K562 (cell line): ENCODE results near the gene FILIP1L. TPM values are rescaled to one million over a fixed set of nuclear protein-coding genes. Genes with fewer than 3 reads are reported as not detected.

Experiments
- ATAC-seq: fragments of 200-7000 bp; cut with Tn5 transposase; 3 replicates; pipeline ENCODE4 v1.9.1; 2020; ENCODE audit warnings: moderate library complexity
- BruUV-seq: library from RNA; stranded (reverse); fragments of 400-500 nt; replicated peaks from 2 replicates; lab custom pipeline; 2021; lab: Mats Ljungman, UMichigan
- CTCF ChIA-PET: fragments of 300-600 bp; formaldehyde crosslinking; extraction: SDS; loops from one replicate; lab custom pipeline; 2021; ENCODE audit warnings: low intra/inter-chr PET ratio; lab: Yijun Ruan, JAX
- POLR2A ChIA-PET: fragments of 300-600, 350-650 bp; sonication (Branson Sonifier 250); formaldehyde crosslinking; extraction: SDS; loops from one replicate; lab custom pipeline; 2021; ENCODE audit warnings: antibody characterized with exemption, inconsistent platforms; lab: Yijun Ruan, JAX
- DNase-seq, 4 experiments: peaks; one replicate each; pipeline versions ENCODE4 v3.0.0 to v3.0.0-alpha.2; 2011 to 2018; ENCODE audit warnings: low spot score in 3 of 4, mixed read lengths in 3 of 4; ENCODE audit errors: extremely low read depth in 1 of 4
- FAIRE-seq: peaks from 2 replicates; lab custom pipeline; 2011; peaks lifted over from hg19 to GRCh38; lab: Jason Lieb, UNC
- H2AFZ ChIP-seq: 2 replicates; pipeline ENCODE4 v1.6.0; 2011; ENCODE audit warnings: low read depth, low read length, control low read depth, inconsistent platforms
- H3K27ac ChIP-seq: fragments of 200-600 bp; 3 replicates; pipeline ENCODE4 v1.8.0; 2011; ENCODE audit warnings: low read depth, mild to moderate bottlenecking, control low read depth, inconsistent platforms, low read length, moderate library complexity, mixed read lengths; ENCODE audit errors: extremely low read depth
- H3K27me3 ChIP-seq, 2 experiments: fragments of 300-600 bp in 1 of 2; 2 replicates in 1 of 2; 3 replicates in 1 of 2; pipeline versions ENCODE4 v1.6.0 to v1.8.0; 2011; ENCODE audit warnings: inconsistent platforms in 2 of 2, low read length in 2 of 2, mild to moderate bottlenecking in 1 of 2, mixed read lengths in 1 of 2, moderate library complexity in 1 of 2; ENCODE audit not compliant: control insufficient read depth in 2 of 2, insufficient read depth in 2 of 2
- H3K36me3 ChIP-seq: fragments of 300-600 bp; 3 replicates; pipeline ENCODE4 v1.8.0; 2011; ENCODE audit warnings: mild to moderate bottlenecking, low read length, inconsistent platforms; ENCODE audit not compliant: control insufficient read depth, insufficient read depth
- H3K4me1 ChIP-seq, 2 experiments: fragments of 200-600 bp in 1 of 2; replicated peaks in 1 of 2; 2 replicates in 1 of 2; 3 replicates in 1 of 2; pipeline versions ENCODE4 v1.5.1 to v1.8.0; 2011; ENCODE audit warnings: inconsistent platforms in 2 of 2, low read length in 2 of 2, mild to moderate bottlenecking in 1 of 2, mixed read lengths in 1 of 2, moderate library complexity in 1 of 2; ENCODE audit not compliant: control insufficient read depth in 2 of 2, insufficient read depth in 2 of 2
- H3K4me2 ChIP-seq: 2 replicates; pipeline ENCODE4 v1.6.1; 2011; ENCODE audit warnings: low read length, control low read depth, inconsistent platforms, mixed read lengths; ENCODE audit not compliant: insufficient read depth
- H3K4me3 ChIP-seq: fragments of 200-600 bp; sonication (generic), shearing (Covaris generic); 2 replicates; pipeline ENCODE4 v1.5.1; 2016; ENCODE audit warnings: control low read depth, inconsistent platforms
- H3K79me2 ChIP-seq: fragments of 200-600 bp; 3 replicates; pipeline ENCODE4 v1.8.0; 2011; ENCODE audit warnings: low read length, inconsistent platforms; ENCODE audit not compliant: control insufficient read depth, insufficient read depth
- H3K9ac ChIP-seq, 2 experiments: 2 replicates each; pipeline versions ENCODE4 v1.6.0 to v1.6.1; 2011; ENCODE audit warnings: low read depth in 2 of 2, low read length in 2 of 2, control low read depth in 1 of 2, inconsistent platforms in 1 of 2, mild to moderate bottlenecking in 1 of 2, mixed read lengths in 1 of 2; ENCODE audit not compliant: insufficient read depth in 1 of 2
- H3K9me1 ChIP-seq: one replicate; pipeline ENCODE4 v1.6.0; 2011; ENCODE audit warnings: inconsistent platforms, mild to moderate bottlenecking, low read length, moderate library complexity; ENCODE audit not compliant: control insufficient read depth, insufficient read depth
- H3K9me3 ChIP-seq: replicated peaks from 2 replicates; pipeline ENCODE4 v1.5.1; 2011; ENCODE audit warnings: low read depth, low read length, inconsistent platforms; ENCODE audit not compliant: control insufficient read depth, insufficient read depth
- H4K20me1 ChIP-seq: replicated peaks from 2 replicates; pipeline ENCODE4 v1.6.1; 2011; ENCODE audit warnings: low read length, inconsistent platforms, mixed read lengths; ENCODE audit not compliant: control insufficient read depth, insufficient read depth
- CEBPG ChIP-seq, 3 experiments: fragments of 200-800 bp in 1 of 3; sonication (Bioruptor generic) in 1 of 3; sonication (generic) in 1 of 3; formaldehyde crosslinking in 1 of 3; IDR thresholded peaks in 2 of 3; conservative IDR thresholded peaks in 1 of 3; 2 replicates each; pipeline versions ENCODE4 v1.6.1 to v1.8.0; 2016 to 2022; ENCODE audit warnings: missing compliant biosample characterization in 2 of 3, missing genetic modification characterization in 2 of 3, mild to moderate bottlenecking in 1 of 3, missing genetic modification reagents in 1 of 3
- CHCHD3 ChIP-seq: fragments of 250-450 bp; sonication (Bioruptor Pico); IDR thresholded peaks from 2 replicates; pipeline ENCODE4 v2.1.2; 2022; ENCODE audit warnings: mild to moderate bottlenecking
- CREB3L1 ChIP-seq: fragments of 450-650 bp; IDR thresholded peaks from 2 replicates; pipeline ENCODE4 v1.6.1; 2014; ENCODE audit warnings: low read depth, mild to moderate bottlenecking, moderate library complexity, borderline replicate concordance
- CXXC5 ChIP-seq: fragments of 250-450 bp; sonication (Bioruptor Pico); IDR thresholded peaks from 2 replicates; pipeline ENCODE4 v1.8.0; 2022; ENCODE audit warnings: inconsistent platforms, mild to moderate bottlenecking, moderate library complexity
- FOXJ2 ChIP-seq: fragments of 200-800 bp; sonication (Bioruptor generic); IDR thresholded peaks from 2 replicates; pipeline ENCODE4 v1.6.1; 2016; ENCODE audit warnings: missing genetic modification characterization, missing compliant biosample characterization
- FOXJ3 ChIP-seq: sonication (generic); formaldehyde crosslinking; IDR thresholded peaks from 2 replicates; pipeline ENCODE4 v1.4.0; 2020; ENCODE audit warnings: mild to moderate bottlenecking, missing genetic modification reagents
- GATAD2B ChIP-seq: fragments of 450-650 bp; IDR thresholded peaks from 2 replicates; pipeline ENCODE4 v1.6.1; 2017; ENCODE audit warnings: mild to moderate bottlenecking, borderline replicate concordance
- HOXB6 ChIP-seq: fragments of 250-450 bp; sonication (Bioruptor Pico); IDR thresholded peaks from 2 replicates; pipeline ENCODE4 v1.5.1; 2022; ENCODE audit warnings: mild to moderate bottlenecking, borderline replicate concordance
- MTA3 ChIP-seq: fragments of 450-650 bp; formaldehyde crosslinking; IDR thresholded peaks from 2 replicates; pipeline ENCODE4 v1.6.1; 2017; ENCODE audit warnings: mild to moderate bottlenecking, borderline replicate concordance
- POLR3A ChIP-seq: IDR thresholded peaks from 2 replicates; pipeline ENCODE4 v1.6.1; 2011; ENCODE audit warnings: borderline replicate concordance, mild to moderate bottlenecking, moderate library complexity; ENCODE audit not compliant: insufficient read length, insufficient read depth; ENCODE audit errors: extremely low read depth
- SIN3B ChIP-seq: fragments of 450-650 bp; IDR thresholded peaks from 2 replicates; pipeline ENCODE4 v1.6.1; 2017; ENCODE audit warnings: low read depth, mild to moderate bottlenecking, moderate library complexity
- ZFP91 ChIP-seq: sonication (generic); formaldehyde crosslinking; IDR thresholded peaks from 2 replicates; pipeline ENCODE4 v1.8.0; 2022; ENCODE audit warnings: mild to moderate bottlenecking, missing genetic modification reagents
- ZFPM2 ChIP-seq: fragments of 250-450 bp; sonication (Bioruptor Pico); IDR thresholded peaks from 2 replicates; pipeline ENCODE4 v1.5.1; 2022; ENCODE audit warnings: mild to moderate bottlenecking
- ZNF212 ChIP-seq: fragments of 450-650 bp; formaldehyde crosslinking; IDR thresholded peaks from 2 replicates; pipeline ENCODE4 v1.4.0; 2020; ENCODE audit warnings: mild to moderate bottlenecking
- ZNF398 ChIP-seq: fragments of 250-450 bp; sonication (Bioruptor Pico); IDR thresholded peaks from 2 replicates; pipeline ENCODE4 v1.8.0; 2021; ENCODE audit warnings: moderate library complexity, mild to moderate bottlenecking, inconsistent platforms
- ZNF707 ChIP-seq: fragments of 250-450 bp; sonication (Bioruptor Pico); conservative IDR thresholded peaks from 2 replicates; pipeline ENCODE4 v1.8.0; 2022; ENCODE audit warnings: inconsistent platforms, mild to moderate bottlenecking, moderate library complexity
- WGBS: fragments of 100-300 bp; shearing (Covaris generic); methylation state at CpG from one replicate; pipeline ENCODE4 v1.1.6; 2016; ENCODE audit warnings: low coverage, mixed read lengths; ENCODE audit not compliant: insufficient coverage; ENCODE audit errors: missing lambda C conversion rate; 5-methylcytosine and 5-hydroxymethylcytosine counted together
- in situ Hi-C: fragments of 300-500 bp; cut with MboI; formaldehyde crosslinking; loops from 4 replicates; pipeline ENCODE4 v1.15.0; 2018; ENCODE audit warnings: inconsistent platforms, mixed read lengths
- intact Hi-C: fragments of 100-400 bp; cut with micrococcal nuclease; formaldehyde crosslinking; loops from 2 replicates; pipeline ENCODE4 v1.14.2; 2022
- polyA plus RNA-seq, 8 experiments: library from polyadenylated mRNA; depleted of rRNA in 4 of 8; stranded (reverse) in 5 of 8; unstranded in 3 of 8; fragments of >200 nt; fragmentation: Nextera tagmentation in 2 of 8; fragmentation: Illumina TruSeq in 1 of 8; extraction: Ambion mirVana in 2 of 8; extraction: Trizol in 1 of 8; gene quantifications; 2 replicates each; pipeline versions ENCODE4 v1.2.1 to v1.2.3, GENCODE V29; 2011 to 2014; ENCODE audit warnings: inconsistent platforms in 1 of 8, missing spikeins in 1 of 8
- total RNA-seq, 7 experiments: library from RNA; depleted of rRNA in 6 of 7; stranded (reverse); fragments of >200 nt in 6 of 7; fragmentation: Illumina TruSeq in 2 of 7; extraction: Trizol in 2 of 7; gene quantifications; 2 replicates each; pipeline versions ENCODE4 v1.2.1 to v1.2.3, GENCODE V29; 2011 to 2021; ENCODE audit warnings: low replicate concordance in 1 of 7

FILIP1L gene
- total and polyA plus RNA-seq, 9 of the 15 experiments (the other 6 are each of a cell fraction or from before 2014, with no cell fraction given), result 0.50 to 2.1 (median 1.1) TPM

- Histone ChIP-seq H3K36me3 (no peaks in the 10 kb centered on the region), H3K27me3 (no peaks in the 10 kb centered on the region), H3K4me3 (no peak overlapping the region), H4K20me1 (no peaks in the 10 kb centered on the region), H3K9me1 (no peaks in the 10 kb centered on the region), H3K4me2 (peak overlapping the region; percentile 68), H2AFZ (peak overlapping the region; percentile 1; the same call in 1 of the 2 replicates), H3K9ac (peak overlapping the region in 1 of 2 experiments; percentile 11; a peak in 1 of 4 replicates), H3K79me2 (no peaks in the 10 kb centered on the region), H3K4me1 (peaks cover 10 to 17% of the 10 kb centered on the region in 2 experiments; a peak in 3 of 5 replicates), H3K9me3 (no peaks in the 10 kb centered on the region), H3K27ac (peak overlapping the region; percentile 49)
- intact Hi-C loops (no loop called here), in situ Hi-C loops (no loop called here)
- FAIRE-seq (peak; percentile 93), DNase-seq (peak; percentile 49 to 83 (median 56)), ATAC-seq (peak; percentile 96)
- ChIA-PET CTCF (no interaction called here), POLR2A (interaction anchor here (0.6 to 1.9 kb wide), 5 partner anchors 14 to 651 kb away, joined by 3 to 6 read pairs (median 3); partner anchors contain the start of gene TBC1D23)
- BruUV-seq, result no TSS peak
- WGBS, result 2% methylated on average over 7 of the region's 7 CpGs
- TF ChIP-seq CHCHD3 (CRISPR knock-in tag) (no peak), CEBPG (CRISPR knock-in tag; IDR thresholded peaks at IDR 0.05) (no peak), CEBPG (tag; conservative IDR thresholded peaks at IDR 0.05 in 1 of 2, IDR thresholded peaks at IDR 0.05 in 1 of 2) (peak; percentile 82 to 91), POLR3A (no peak), ZFPM2 (CRISPR knock-in tag) (no peak), GATAD2B (no peak), CXXC5 (CRISPR knock-in tag) (peak; percentile 82), SIN3B (no peak), FOXJ3 (CRISPR knock-in tag) (no peak), ZNF212 (CRISPR knock-in tag) (no peak), HOXB6 (CRISPR knock-in tag) (no peak), CREB3L1 (no peak), ZNF707 (CRISPR knock-in tag) (no peak), MTA3 (peak; percentile 60; the same call in 1 of the 2 replicates), ZNF398 (CRISPR knock-in tag) (no peak), ZFP91 (no peak), FOXJ2 (peak; percentile 25; the same call in 1 of the 2 replicates)
Measured at GRCh38 chr3:100089812-100090668, 24.3 kb downstream of the FILIP1L start.
